Vagina (tissue), 2 donors: ENCODE measurements around the gene SRRM4. TPM values are rescaled to one million over a fixed set of nuclear protein-coding genes. Genes with fewer than 3 reads are reported as not detected.

Experiments used
- DNase-seq, 2 donors: peaks; one replicate each; pipeline ENCODE4 v3.0.0-alpha.2; 2017; ENCODE audit errors: extremely low spot score in 2 of 2
- H3K27ac ChIP-seq: fragments of 200-600 bp; sonication (generic); one replicate; pipeline ENCODE4 v1.5.1; 2019
- H3K27me3 ChIP-seq: fragments of 200-600 bp; sonication (generic); one replicate; pipeline ENCODE4 v1.5.1; 2019
- H3K36me3 ChIP-seq, 2 donors: fragments of 200-600 bp; sonication (generic); one replicate each; pipeline ENCODE4 v1.5.1; 2017 to 2019
- H3K4me1 ChIP-seq: fragments of 200-600 bp; sonication (generic); one replicate; pipeline ENCODE4 v1.5.1; 2019
- H3K4me3 ChIP-seq, 2 donors: fragments of 200-600 bp; sonication (generic); 1 replicate in 1 of 2; 2 replicates in 1 of 2; pipeline ENCODE4 v1.5.1; 2016 to 2019
- H3K9me3 ChIP-seq: fragments of 200-600 bp; sonication (generic); one replicate; pipeline ENCODE4 v1.5.1; 2019
- POLR2A ChIP-seq, 2 donors: fragments of 450-650 bp; IDR thresholded peaks; one replicate each; pipeline ENCODE4 v1.6.1; 2017; ENCODE audit warnings: antibody characterized with exemption in 2 of 2, mild to moderate bottlenecking in 2 of 2, moderate library complexity in 2 of 2
- POLR2AphosphoS5 ChIP-seq, 2 donors: sonication (generic); formaldehyde crosslinking; IDR thresholded peaks; one replicate each; pipeline ENCODE4 v1.9.0; 2017; ENCODE audit warnings: antibody characterized with exemption in 2 of 2, mild to moderate bottlenecking in 2 of 2, low read depth in 1 of 2; ENCODE audit not compliant: insufficient read depth in 1 of 2
- intact Hi-C: fragments of 100-400 bp; cut with DNase I; formaldehyde crosslinking; loops from one replicate; pipeline ENCODE4 v1.15.1; 2023
- total RNA-seq: library from RNA; depleted of rRNA; stranded (reverse); fragments of >200 nt; gene quantifications from one replicate; pipeline ENCODE4 v1.2.3, GENCODE V29; 2016
- TF ChIP-seq, protein P1 (sequence below), 3 experiments: fragments of 450-650 bp in 2 of 3; fragments of 200-600 bp in 1 of 3; sonication (generic) in 1 of 3; IDR thresholded peaks; one replicate each; pipeline ENCODE4 v1.5.1; 2017 to 2019; ENCODE audit warnings: antibody characterized with exemption in 3 of 3, mild to moderate bottlenecking in 2 of 3, moderate library complexity in 2 of 3

The SRRM4 gene
- total RNA-seq, 1 donor from 2014 or later, result under 0.01 TPM

DNA sequence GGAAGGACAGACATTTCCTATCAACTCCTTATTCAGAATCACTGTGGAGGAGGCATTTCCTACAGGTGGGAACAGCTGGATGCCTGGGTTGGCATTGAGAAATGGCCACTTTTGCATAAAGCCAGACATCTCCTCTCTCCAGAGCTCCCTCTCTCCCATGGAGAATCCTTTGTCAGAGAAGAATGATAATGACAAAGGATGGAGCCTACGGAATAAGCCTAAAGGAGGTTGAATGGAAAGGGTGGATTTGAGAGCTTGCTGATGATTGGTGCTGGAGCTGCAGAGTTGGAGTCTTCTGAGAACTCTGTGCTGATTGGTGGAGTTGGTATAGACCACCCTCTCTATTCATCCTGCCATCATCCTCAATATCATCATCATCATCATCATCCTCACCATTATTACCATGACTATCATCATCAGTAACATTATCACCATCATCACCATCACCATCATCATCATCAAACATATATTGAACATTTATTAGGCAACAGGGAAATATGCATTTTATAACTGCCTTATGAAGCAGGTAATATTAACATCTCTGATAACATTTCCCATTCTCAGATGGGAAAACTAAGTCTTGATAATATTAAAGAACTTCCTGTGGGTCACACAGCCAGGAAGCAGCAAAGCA is 108.2 kb downstream of the SRRM4 start:
- Histone ChIP-seq H3K4me1 (no peaks in the 10 kb centered on the region), H3K27ac (no peak overlapping the region), H3K36me3 (no peaks in the 10 kb centered on the region), H3K4me3 (no peak overlapping the region), H3K9me3 (no peaks in the 10 kb centered on the region), H3K27me3 (no peaks in the 10 kb centered on the region)
- no peak for DNase-seq
- TF ChIP-seq, protein P1, sequence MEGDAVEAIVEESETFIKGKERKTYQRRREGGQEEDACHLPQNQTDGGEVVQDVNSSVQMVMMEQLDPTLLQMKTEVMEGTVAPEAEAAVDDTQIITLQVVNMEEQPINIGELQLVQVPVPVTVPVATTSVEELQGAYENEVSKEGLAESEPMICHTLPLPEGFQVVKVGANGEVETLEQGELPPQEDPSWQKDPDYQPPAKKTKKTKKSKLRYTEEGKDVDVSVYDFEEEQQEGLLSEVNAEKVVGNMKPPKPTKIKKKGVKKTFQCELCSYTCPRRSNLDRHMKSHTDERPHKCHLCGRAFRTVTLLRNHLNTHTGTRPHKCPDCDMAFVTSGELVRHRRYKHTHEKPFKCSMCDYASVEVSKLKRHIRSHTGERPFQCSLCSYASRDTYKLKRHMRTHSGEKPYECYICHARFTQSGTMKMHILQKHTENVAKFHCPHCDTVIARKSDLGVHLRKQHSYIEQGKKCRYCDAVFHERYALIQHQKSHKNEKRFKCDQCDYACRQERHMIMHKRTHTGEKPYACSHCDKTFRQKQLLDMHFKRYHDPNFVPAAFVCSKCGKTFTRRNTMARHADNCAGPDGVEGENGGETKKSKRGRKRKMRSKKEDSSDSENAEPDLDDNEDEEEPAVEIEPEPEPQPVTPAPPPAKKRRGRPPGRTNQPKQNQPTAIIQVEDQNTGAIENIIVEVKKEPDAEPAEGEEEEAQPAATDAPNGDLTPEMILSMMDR (IDR thresholded peaks at IDR 0.05), result no peak
- TF ChIP-seq POLR2A (IDR thresholded peaks at IDR 0.05) (no peak), POLR2AphosphoS5 (IDR thresholded peaks at IDR 0.05; ENCODE audit: insufficient read depth in 1 of 2, low read depth in 1 of 2) (no peak)
- intact Hi-C loops, result no loop called here

DNA sequence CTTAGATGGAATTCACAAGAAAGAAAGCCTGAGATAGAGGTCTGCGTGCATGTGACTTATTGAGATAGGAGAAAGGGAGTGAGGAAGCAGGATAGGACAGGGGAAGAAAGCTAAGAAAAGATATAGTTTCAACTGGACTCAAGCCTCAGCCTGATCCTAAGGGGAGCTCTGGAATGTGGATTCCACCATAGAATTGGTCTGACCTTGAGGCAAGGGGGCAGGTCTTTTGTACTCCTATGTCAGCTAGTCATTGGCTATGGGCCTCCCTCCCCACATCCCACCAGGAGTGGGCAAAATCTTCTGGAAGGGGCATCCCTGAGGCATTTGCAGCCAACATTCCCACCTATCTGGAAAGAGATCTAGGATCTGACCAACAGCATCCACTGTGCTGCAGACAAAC is 108.9 kb downstream of the SRRM4 start:
- H3K27me3 ChIP-seq, result no peaks in the 10 kb centered on the region

DNA sequence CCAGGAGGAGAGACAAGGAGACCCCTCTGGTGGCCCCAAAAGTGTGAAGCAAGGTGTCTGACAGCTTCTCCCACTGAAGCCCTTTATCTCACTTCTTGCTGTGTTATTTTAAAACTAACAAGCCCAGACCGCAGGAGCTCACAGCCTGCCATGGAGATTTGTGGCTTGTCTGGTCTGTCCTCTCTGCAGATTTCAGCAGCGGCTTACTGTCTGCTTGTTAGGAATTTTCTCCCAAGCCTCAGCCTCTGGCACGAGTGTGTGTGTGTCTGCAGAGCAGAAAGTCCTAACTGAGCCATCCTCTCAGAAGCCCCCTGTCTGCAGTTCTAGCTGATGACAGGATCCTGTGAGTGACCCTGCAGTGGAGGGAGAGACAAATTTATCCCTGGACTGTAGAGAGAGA is 109.5 kb downstream of the SRRM4 start:
- Histone ChIP-seq H3K27ac (no peak overlapping the region), H3K4me1 (no peaks in the 10 kb centered on the region), H3K4me3 (no peak overlapping the region), H3K27me3 (no peaks in the 10 kb centered on the region), H3K36me3 (no peaks in the 10 kb centered on the region), H3K9me3 (no peaks in the 10 kb centered on the region)
- no peak for TF ChIP-seq POLR2A (IDR thresholded peaks at IDR 0.05)
- intact Hi-C loops, result no loop called here
- no peak for DNase-seq

More for the DNA sequence above, 108.9 kb downstream of the SRRM4 start:
- no peaks in the 10 kb centered on the region for H3K36me3 ChIP-seq
- H3K9me3 ChIP-seq, result no peaks in the 10 kb centered on the region
- intact Hi-C loops, result no loop called here
- TF ChIP-seq, protein P1 (IDR thresholded peaks at IDR 0.05), result no peak
- TF ChIP-seq POLR2AphosphoS5 (IDR thresholded peaks at IDR 0.05; ENCODE audit: insufficient read depth in 1 of 2, low read depth in 1 of 2) (no peak), POLR2A (IDR thresholded peaks at IDR 0.05) (no peak)
- no peak overlapping the region for H3K4me3 ChIP-seq
- no peak overlapping the region for H3K27ac ChIP-seq
- H3K4me1 ChIP-seq, result no peaks in the 10 kb centered on the region
- no peak for DNase-seq

GRCh38 chr12:119096429-119097202 is 115.3 kb downstream of the SRRM4 start:
- DNase-seq, result no peak
- TF ChIP-seq POLR2AphosphoS5 (IDR thresholded peaks at IDR 0.05; ENCODE audit: insufficient read depth in 1 of 2, low read depth in 1 of 2) (no peak), POLR2A (IDR thresholded peaks at IDR 0.05) (no peak)
- TF ChIP-seq, protein P1 (IDR thresholded peaks at IDR 0.05), result no peak
- intact Hi-C loops, result no loop called here
- no peak overlapping the region for H3K27ac ChIP-seq
- no peaks in the 10 kb centered on the region for H3K9me3 ChIP-seq
- no peaks in the 10 kb centered on the region for H3K27me3 ChIP-seq
- H3K4me1 ChIP-seq, result no peaks in the 10 kb centered on the region
- H3K4me3 ChIP-seq, result no peak overlapping the region
- H3K36me3 ChIP-seq, result no peaks in the 10 kb centered on the region

DNA sequence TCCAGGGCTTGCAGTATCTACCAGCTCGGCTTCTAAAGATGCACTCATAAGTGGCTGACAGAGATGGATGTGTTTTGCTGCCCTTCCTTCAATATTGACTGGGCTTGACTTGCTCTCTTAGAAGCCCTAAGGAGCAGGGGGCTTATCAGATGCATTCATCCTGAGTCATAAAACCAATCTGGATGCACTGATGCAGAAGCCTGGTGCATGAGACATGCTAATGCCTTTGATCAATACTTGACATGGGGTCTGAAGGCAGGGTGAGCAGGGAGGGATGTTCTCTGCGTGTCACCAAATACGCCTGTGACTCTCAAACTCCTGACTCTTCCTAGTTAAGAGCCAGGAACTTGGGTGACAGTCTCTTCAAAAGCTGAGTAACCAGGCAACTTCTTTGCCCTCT is 119.6 kb downstream of the SRRM4 start:
- intact Hi-C loops, result no loop called here
- Histone ChIP-seq H3K9me3 (no peaks in the 10 kb centered on the region), H3K4me3 (no peak overlapping the region), H3K36me3 (no peaks in the 10 kb centered on the region), H3K4me1 (no peaks in the 10 kb centered on the region), H3K27me3 (no peaks in the 10 kb centered on the region), H3K27ac (no peak overlapping the region)
- no peak for TF ChIP-seq POLR2AphosphoS5 (IDR thresholded peaks at IDR 0.05; ENCODE audit: insufficient read depth in 1 of 2, low read depth in 1 of 2)
- TF ChIP-seq, protein P1 (IDR thresholded peaks at IDR 0.05), result no peak
- TF ChIP-seq POLR2A (IDR thresholded peaks at IDR 0.05), result no peak
- no peak for DNase-seq
